ELF-1 (cell line): ENCODE data around the gene PARP11.
A peak's percentile ranks its signal among the peaks of the same experiment; 100 is the strongest.

Experiments used
- DNase-seq: peaks from one replicate; pipeline ENCODE4 v3.0.0-alpha.2; 2016; ENCODE audit warnings: low read depth, low spot score

The PARP11 gene

DNA sequence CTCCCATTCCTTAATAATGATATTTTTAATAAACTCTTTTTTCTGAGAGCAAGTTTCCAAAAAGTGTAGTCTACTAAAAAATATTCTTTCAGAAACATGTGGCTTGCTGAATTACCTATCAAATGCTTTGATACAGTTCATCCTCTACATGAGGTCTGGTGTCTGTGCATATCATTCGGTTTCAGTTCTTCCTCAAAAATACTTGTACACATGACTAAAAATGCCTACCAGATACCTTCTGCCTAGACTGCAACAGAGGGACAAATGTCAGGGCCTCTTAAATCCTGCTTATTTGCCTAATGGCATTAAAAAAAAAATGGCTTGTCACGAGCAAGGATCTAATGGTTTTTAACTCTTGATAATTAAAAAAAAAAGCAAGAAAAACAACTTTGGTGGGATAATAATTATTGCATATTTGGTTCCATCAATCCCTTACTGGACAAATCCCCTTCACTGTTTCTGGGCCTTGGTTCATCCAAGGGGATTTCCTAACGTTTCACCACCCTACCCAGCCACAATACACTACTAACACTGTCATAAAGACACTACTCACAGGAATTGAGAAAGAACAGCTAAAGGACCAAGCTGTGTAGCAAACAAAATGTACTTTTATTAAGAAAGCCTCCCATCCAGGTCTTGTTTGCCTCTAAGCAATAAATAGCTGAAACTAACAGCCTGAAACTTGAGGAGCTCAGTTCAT is 45.7 kb downstream of the PARP11 start:
- no peak for DNase-seq

DNA sequence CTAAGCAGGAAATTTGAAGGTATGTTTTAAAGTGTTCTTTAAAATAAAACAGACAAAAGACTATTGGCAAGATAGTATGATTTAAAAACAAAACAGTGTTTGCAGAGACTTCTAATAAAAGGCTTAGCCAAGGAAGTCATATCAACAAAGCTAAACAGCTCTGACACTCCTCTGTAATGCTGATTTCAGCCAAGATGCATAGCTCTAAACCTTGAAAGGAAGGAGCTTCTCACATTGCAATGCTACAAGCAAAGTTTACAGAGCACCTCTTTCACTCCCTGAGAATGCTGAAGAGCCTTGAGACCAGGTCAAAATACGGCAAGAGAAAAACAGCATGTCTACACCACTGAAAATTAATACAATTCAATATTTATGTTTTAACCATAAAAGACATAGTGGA is 51.8 kb downstream of the PARP11 start:
- peak; percentile 10 for DNase-seq

DNA sequence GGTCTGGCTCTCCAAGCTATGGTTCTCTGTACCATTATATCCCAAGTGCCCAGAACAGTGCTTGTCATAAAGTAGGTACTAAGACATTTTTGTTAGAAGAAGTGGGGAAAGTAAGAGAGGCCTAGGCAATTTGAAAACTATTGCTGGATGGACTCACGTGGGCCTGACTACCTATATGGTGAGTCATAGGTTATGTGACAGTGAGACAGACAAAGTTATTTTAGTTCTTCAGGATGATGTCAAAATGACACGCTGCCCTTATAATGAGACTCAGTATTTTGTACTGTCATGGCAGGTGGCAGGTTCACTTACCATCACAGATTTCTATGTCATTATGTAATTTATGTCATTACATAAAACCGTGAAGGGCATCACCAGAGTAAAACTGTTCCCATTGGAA is 53.1 kb downstream of the PARP11 start:
- no peak for DNase-seq

DNA sequence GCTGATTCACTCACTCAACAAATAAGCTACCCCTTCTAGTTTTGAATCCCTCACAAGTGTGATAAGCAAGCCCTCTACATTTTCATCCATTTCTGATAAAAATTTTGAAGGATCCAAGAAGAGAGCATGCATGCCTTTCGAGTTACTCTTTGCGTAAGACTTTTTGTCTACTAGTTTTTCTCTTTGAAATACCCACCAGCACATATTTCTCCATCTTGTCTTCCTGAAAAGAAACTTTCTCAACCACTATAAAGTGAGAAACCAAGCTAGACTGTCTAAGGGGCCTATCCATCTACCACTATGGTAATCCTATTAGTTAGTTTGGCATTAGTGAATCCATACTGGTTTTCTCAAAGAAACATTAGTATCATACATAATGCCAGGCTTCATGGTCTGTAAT is 56.9 kb downstream of the PARP11 start:
- no peak for DNase-seq

DNA sequence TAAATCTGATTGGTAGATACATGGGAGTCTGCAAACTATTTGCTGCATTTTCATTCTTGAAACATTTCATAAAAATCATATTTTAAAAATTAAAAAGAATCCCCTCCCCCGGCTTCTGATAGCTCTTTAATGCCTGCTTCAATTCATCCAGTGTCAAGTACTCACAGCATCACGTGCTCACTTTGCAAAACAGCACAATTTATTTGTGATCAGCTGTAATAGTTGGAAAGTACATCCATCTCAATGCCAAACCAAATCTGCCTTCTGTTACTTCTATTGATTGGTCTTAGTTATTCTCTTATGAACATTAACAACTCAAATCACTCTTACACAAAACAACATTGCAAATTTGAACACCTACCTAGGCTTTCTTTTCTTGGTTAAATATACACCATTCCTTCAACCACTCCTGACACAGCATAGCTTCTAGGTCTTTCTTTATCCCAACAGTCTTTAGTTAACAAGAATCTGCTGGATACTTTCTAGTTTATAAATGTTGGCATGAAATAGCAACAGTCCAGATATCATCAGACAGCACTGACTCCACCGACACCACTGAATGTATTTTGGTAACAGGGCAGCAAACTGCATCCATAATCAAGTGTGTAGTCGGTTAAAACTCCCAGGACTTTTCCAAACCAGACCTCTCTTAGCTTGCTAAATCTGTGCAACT is 58.0 kb downstream of the PARP11 start:
- no peak for DNase-seq

DNA sequence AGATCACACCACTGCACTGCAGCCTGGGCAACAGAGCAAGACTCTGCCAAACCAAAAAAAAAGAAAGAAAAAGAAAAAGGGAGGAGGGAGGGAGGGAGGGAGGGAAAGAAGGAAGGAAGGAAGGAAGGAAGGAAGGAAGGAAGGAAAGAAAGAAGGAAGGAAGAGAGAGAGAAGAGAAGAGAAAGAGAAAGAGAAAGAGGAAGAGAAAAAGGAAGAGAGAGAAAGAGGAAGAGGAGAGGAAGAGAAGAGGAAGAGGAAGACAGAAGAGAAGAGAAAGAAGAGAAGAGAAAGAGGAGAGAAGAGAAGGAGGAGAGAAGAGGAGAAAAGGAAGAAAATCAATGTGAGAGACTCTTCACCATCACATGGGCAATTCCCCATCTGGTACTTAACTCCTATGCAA is 62.7 kb downstream of the PARP11 start:
- no peak for DNase-seq

DNA sequence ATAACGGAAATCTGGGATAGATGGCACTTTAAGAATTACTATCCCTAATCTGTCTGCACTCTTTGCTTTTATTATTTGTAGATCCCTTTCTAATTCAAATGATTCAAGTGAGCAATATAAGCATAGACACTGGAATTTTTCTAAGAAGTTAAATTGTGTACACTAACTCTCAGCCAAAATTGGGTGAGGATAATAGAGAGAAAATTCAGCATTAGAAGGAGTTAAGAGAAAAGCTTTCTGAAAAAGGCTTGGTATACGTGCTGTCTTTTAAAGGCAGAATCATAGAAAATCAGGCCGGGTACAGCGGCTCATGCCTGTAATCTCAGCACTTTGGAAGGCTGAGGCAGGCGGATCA is 63.2 kb downstream of the PARP11 start:
- no peak for DNase-seq

DNA sequence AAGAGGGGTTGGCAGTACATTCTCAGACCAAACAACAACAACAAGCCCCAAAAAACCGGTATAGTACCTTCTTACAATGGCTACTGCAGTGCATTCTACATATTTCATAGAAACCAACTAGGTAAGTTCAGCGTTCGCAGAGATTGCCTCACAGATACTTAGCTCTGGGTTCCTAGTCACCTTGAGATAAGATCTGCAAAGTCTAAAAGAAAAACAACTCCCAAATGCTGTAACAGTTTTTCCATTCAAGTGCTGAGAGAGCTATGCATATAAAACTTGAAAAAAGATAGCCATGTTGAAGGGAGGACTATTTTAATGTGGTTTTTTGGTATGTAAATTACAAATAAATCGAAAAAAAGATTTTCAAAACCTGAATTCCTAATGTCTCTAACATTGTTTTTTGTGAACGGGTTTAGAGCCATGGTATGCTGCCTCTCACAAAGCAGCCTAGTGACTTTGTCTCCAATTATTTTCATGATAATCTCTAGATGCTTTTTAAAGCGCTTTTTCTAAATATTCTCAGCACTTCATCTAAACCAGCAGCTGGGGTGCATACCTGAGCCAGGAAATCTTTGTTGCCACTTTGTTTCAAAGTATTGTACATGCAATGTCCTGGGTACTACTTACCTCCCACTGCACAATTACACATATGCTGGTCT is 63.7 kb downstream of the PARP11 start:
- no peak for DNase-seq

DNA sequence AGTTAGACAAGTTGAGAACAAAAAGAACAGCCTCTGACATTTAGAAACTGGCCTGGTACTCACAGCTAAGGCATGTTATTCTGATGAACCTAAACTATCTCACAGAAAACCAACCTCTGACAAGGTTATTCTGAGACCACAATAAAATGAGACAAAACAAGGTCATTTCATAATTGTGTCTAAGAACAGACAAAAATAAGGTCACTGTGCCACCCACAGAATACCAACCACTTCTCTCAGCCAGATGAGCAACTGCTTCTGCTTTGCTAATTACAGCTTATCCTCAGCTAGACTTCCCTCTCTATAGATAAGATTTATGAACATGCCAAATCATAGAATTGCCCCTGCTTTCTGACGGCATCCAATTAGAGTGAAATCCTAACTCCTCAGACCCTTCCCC is 68.1 kb downstream of the PARP11 start:
- no peak for DNase-seq

DNA sequence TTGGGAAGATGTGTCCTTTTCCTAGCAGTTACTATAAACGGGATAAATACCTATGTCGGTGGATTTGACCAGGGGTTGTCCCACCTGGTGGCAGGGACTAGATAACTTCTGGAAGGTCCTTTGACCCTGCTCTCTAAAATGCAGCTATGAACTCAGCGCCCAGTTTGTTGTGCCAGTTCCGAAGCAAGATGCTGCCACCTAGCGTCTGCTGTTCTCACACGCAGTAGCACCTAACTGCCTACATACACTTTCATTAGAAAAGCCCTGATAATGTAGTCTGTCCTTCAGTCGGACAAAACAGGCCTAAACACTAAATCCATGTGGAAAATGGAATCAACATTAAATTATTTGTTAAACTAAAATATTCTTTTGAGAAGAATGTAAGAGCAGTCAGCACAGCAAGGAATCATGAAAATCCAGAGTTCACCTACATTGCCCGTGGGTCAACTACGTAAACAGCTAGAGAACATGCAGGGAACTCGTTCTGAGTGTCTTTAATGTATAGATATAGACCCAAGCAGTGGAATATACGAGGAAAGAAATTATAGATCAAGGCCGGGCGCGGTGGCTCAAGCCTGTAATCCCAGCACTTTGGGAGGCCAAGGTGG is 69.2 kb downstream of the PARP11 start:
- peak; percentile 83 for DNase-seq

DNA sequence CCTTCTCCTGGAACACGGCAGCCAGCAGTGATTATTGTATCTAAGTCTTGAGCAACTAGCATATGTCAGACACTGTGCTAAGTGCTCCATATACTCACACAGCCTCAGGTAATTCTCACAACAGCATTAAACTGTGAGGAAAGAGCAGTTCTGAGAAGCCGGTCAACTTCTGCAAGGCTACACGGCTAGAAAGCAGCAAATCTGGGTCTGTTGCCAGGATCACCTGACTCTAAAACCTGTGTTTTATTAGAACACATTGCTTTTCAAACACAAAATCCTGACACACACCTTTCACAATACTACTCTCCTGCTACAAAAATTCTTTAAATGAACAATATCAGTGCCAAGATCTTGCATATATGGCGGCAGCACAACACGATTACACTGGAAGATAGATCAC is 70.5 kb downstream of the PARP11 start:
- DNase-seq: no peak

DNA sequence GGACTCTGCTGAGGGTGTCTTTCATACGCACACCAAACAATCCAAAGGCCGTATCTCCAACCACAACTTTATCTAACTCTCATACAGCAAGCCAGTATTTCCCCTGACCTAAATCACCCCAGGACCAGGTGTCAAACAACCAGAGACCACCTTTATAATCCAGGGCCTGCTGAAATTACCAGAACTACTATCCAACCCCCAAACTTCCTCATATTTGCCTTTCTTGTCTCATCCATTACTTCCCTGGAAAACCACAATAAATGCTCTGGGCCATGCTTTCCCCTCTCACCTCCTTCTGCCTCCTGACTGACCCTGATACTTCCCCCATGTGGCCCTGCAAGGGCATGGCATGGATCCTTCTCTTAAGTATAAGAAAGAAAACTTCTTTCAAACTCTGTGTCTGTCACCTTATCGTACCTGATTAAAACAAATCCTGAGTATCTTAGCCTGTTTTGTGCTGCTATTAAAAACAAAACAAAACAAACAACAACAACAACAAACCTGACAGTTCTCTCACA is 75.6 kb downstream of the PARP11 start:
- no peak for DNase-seq

DNA sequence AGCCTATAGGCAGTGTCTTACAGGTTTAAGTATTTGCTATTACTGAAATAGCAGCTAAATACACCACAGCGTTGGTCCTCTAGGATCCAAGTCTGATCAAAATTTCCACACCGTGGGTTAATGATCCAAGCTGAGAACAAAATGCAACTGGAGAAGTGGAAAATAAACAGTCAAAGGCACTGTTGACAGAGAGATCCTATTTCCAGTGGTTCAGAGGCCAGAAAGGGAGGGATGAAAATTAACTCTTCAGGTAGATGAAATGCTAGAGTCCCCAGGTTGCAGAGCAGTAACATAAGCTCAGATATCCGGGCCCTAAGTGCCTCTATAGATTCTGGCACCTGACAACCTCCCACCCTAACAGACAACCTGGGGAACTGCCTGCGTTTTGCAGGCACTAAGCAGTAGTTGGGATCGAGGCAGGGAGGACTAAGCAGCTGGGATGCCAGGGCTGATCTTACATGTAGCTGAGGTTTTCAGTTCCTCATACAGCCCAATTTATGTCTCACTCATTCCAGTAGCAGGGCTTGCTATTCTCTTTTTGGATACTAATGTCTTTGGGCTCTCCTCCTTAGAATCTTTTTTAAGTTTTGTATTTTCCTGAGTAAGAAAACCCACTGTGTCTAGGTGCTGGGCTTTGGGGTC is 77.6 kb downstream of the PARP11 start:
- no peak for DNase-seq

DNA sequence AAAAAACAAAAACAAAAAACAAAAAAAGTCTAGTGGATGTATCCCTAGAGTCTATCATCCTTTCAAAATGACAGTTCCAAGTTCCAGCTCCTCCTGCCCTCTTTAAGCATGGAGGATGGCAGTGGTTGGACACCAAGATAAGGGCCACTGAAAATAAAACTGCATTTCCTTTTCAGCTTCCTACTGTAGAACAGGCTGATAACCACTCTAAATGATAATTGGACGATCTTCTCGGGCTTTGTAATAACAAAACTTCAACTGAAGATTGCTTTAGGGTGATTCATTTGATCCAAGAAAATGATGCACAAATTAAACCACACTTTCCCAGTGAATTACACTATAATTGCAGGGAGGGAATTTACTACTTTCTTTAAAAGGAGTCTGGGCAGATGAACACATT is 78.1 kb downstream of the PARP11 start:
- DNase-seq: no peak

DNA sequence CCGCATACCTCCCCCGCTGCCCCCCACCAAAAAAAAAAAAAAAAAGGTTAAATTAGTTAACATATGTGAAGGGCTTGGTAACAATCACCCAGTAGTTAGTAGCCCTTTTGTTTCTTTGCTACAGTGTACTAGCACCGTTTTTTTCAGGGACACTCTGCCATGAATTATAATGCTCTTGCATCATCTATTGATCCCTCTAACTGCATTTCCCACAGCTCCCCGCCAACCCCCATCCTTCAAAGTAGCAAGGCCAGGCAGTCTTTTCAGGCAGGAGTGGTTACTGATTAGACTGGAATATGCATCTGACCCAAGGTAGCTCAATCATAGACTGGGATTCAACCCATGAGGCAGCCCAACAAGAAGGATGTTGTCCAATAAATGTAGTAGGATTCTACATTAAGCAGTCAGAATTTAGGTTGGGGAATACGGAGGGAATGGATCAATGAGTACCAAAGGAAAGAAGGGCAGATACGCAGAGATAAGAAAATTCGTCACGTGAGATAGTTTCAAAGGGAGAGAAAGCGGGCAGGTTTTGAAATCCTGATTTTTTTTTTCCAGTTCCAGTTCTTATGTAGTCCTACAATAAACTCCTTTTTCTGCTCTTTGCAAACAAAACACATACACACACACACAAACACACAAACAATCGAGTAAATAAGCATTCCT is 80.4 kb downstream of the PARP11 start:
- no peak for DNase-seq

DNA sequence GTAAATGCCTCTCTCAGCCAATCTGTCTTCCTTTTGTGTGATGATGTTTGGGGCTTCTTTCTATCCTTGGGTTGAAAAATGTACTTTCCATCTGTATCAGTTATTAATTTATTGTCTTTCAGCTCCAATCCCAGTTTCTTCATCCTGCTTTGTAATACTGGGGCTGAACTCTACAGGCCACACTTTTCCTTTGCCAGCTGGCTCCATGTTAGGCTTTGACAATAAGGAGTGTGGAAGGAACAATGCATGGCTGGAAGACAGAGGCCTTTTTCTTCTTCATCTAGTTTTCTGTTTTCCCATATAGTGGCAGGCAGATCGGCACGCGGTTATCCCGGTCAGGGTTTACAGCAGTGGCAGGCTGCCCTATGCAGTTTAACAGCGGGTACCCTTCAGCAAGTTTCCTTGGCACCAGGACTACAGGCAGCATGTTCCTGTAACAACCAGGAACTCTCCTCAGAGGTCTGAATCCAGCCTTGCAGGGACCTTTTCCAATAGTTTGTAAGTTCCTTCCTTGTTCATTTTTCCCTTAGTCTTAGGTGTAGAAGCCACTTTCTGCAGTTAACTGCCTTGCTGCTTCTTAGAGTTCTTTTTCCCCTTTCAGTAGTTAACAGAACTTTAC is 81.8 kb downstream of the PARP11 start:
- no peak for DNase-seq

DNA sequence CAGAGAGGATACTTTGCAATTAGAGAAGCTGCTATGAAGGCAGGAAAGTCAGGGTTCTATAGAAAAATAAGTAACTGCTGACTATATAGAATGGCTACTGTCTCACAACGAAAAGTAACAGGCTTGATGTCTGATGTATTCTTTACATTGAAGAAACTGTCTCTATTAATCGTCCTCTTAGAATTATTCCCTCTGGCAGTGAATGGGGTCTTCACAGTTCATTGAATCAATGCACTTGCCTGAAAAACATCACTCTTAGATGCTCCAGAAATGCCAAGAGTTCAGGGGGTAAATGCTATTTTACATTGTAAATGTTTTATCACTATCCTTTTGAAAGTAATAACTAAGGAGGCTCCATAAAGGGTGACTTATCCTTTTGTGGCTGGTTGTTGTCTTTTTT is 82.6 kb downstream of the PARP11 start:
- DNase-seq: no peak

DNA sequence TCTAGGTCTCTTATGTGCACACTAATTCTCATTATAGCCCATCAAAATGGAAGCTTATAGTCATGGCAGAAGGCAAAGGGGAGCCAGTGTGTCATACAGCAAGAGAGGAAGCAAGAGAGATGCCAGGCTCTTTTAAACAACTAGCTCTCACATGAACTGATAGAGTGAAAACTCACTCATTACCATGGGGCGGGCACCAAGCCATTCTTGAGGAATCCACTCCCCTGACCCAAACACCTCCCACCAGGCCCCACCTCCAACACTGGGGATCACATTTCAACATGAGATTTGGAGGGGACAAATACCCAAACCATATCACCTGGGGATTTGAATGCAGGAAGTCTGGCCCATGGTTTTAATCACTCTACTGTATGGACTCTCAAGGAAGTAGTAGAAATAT is 83.4 kb downstream of the PARP11 start:
- no peak for DNase-seq

DNA sequence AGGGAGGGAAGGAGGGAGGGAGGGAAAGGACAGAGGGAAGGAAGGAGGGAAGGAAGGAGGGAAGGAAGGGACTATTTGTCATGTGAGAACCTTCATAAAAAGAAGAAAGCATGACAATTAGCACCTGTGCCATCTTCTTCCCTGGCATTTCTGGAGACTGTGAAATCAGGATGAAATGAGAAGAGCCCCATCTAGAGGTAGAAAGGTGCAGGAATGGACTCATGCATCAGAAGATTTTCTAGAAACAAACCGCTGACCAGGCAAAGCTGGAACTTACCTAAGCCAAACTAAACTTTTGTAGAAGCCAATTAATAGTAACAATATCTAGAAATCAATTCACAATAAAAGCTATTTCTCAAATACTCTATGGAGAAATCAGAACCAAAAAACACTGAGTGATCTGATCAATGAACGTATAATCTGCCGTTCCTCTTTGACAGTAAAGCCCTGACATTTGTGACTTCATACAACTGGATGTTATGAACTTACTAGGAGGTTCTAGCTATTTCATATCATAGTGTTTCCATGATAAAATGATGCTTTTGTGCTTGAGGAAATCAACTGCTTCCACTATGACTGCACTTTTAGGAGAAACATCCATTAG is 95.9 kb downstream of the PARP11 start:
- no peak for DNase-seq

DNA sequence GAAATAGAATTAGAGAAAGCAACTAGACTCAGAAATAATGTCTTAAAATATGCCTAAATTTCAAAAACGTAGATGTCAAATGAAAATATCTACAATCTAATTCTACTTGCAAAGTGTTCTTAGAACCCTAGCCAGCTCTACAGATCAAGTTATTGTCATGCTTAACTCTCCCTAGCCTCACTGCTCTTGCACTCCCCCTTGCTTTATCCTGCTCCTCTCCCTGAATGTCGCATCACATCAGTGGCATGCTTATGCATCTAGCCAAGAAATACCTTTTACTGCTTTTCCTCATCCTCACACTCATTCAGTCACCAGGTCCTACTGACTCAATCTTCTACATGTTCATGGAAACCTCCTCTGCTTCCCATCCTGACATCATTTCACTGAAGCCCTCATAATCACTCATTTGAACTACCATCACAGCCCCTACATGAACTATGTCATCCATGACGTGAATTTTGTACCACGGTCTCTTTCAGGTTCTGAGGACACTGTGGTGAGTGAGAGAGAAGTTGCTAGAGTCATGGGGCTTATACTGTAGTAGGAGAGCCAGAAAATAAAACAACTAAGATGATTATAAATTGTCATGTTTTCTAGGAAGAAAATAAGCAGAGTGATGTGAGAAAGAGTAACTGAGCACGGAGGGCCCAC is 97.7 kb downstream of the PARP11 start:
- DNase-seq: no peak
